ENCODE data around the gene STAMBP.

Gene STAMBP

GRCh38 chr2:73811878-73812277 is 16.9 kb upstream of the STAMBP start:
- no peak overlapping the region for H3K27ac ChIP-seq (ENCODE audit: low read depth, low read length)
- H4K20me1 ChIP-seq (ENCODE audit: low read depth, low read length): no peaks in the 10 kb centered on the region
- TF ChIP-seq EZH2phosphoT487 (conservative IDR thresholded peaks at IDR 0.05; ENCODE audit: low read length) (no peak), CTCF (IDR thresholded peaks at IDR 0.05; ENCODE audit: insufficient read depth, low read length, poor library complexity, severe bottlenecking) (no peak)
- H2AFZ ChIP-seq (ENCODE audit: low read depth, low read length, severe bottlenecking): no peak overlapping the region
- no peaks in the 10 kb centered on the region for H3K36me3 ChIP-seq (ENCODE audit: low read length)
- no peaks in the 10 kb centered on the region for H3K79me2 ChIP-seq (ENCODE audit: insufficient read depth, low read length)
- H3K9me3 ChIP-seq (ENCODE audit: insufficient read depth, low read length): no peaks in the 10 kb centered on the region
- no peaks in the 10 kb centered on the region for H3K9me2 ChIP-seq (replicated peaks; ENCODE audit: insufficient read depth, low read length)
- H3K9ac ChIP-seq (ENCODE audit: low read length): no peak overlapping the region
- H3K4me3 ChIP-seq (ENCODE audit: insufficient read depth, low read length, poor library complexity, severe bottlenecking): no peak overlapping the region
- no peaks in the 10 kb centered on the region for H3F3A ChIP-seq (ENCODE audit: insufficient read depth)
- no peak overlapping the region for H3K4me2 ChIP-seq (ENCODE audit: low read depth, low read length, poor library complexity, severe bottlenecking)
- H3K27me3 ChIP-seq (ENCODE audit: low read length): 0 out of 2 replicates have a peak, but pooled peaks cover 2% of the 10 kb centered on the region

GRCh38 chr2:73812635-73813034 is 16.1 kb upstream of the STAMBP start:
- no peak overlapping the region for H3K4me2 ChIP-seq (ENCODE audit: low read depth, low read length, poor library complexity, severe bottlenecking)
- H3K9me2 ChIP-seq (replicated peaks; ENCODE audit: insufficient read depth, low read length): no peaks in the 10 kb centered on the region
- H3K4me3 ChIP-seq (ENCODE audit: insufficient read depth, low read length, poor library complexity, severe bottlenecking): no peak overlapping the region
- H3K36me3 ChIP-seq (ENCODE audit: low read length): no peaks in the 10 kb centered on the region
- TF ChIP-seq CTCF (IDR thresholded peaks at IDR 0.05; ENCODE audit: insufficient read depth, low read length, poor library complexity, severe bottlenecking): no peak
- TF ChIP-seq EZH2phosphoT487 (conservative IDR thresholded peaks at IDR 0.05; ENCODE audit: low read length): no peak
- H3F3A ChIP-seq (ENCODE audit: insufficient read depth): no peaks in the 10 kb centered on the region
- H4K20me1 ChIP-seq (ENCODE audit: low read depth, low read length): no peaks in the 10 kb centered on the region
- H3K9ac ChIP-seq (ENCODE audit: low read length): no peak overlapping the region
- H3K79me2 ChIP-seq (ENCODE audit: insufficient read depth, low read length): no peaks in the 10 kb centered on the region
- no peaks in the 10 kb centered on the region for H3K9me3 ChIP-seq (ENCODE audit: insufficient read depth, low read length)
- no peak overlapping the region for H3K27ac ChIP-seq (ENCODE audit: low read depth, low read length)
- H3K27me3 ChIP-seq (ENCODE audit: low read length): 0 out of 2 replicates have a peak, but pooled peaks cover 2% of the 10 kb centered on the region
- H2AFZ ChIP-seq (ENCODE audit: low read depth, low read length, severe bottlenecking): no peak overlapping the region

GRCh38 chr2:73818296-73818695 is 10.5 kb upstream of the STAMBP start:
- Histone ChIP-seq H3K27me3 (ENCODE audit: low read length) (no peaks in the 10 kb centered on the region), H3K27ac (ENCODE audit: low read depth, low read length) (no peak overlapping the region), H2AFZ (ENCODE audit: low read depth, low read length, severe bottlenecking) (no peak overlapping the region), H3K9me2 (replicated peaks; ENCODE audit: insufficient read depth, low read length) (no peaks in the 10 kb centered on the region), H3F3A (ENCODE audit: insufficient read depth) (no peaks in the 10 kb centered on the region), H3K4me2 (ENCODE audit: low read depth, low read length, poor library complexity, severe bottlenecking) (no peak overlapping the region), H3K79me2 (ENCODE audit: insufficient read depth, low read length) (no peaks in the 10 kb centered on the region), H3K9ac (ENCODE audit: low read length) (no peak overlapping the region), H3K4me3 (ENCODE audit: insufficient read depth, low read length, poor library complexity, severe bottlenecking) (no peak overlapping the region), H4K20me1 (ENCODE audit: low read depth, low read length) (no peaks in the 10 kb centered on the region), H3K36me3 (ENCODE audit: low read length) (no peaks in the 10 kb centered on the region), H3K9me3 (ENCODE audit: insufficient read depth, low read length) (no peaks in the 10 kb centered on the region)
- TF ChIP-seq CTCF (IDR thresholded peaks at IDR 0.05; ENCODE audit: insufficient read depth, low read length, poor library complexity, severe bottlenecking): no peak
- TF ChIP-seq EZH2phosphoT487 (conservative IDR thresholded peaks at IDR 0.05; ENCODE audit: low read length): no peak

Data from SU-DHL-6 (cell line).